HepG2 (cell line): Measurements from ENCODE around the gene PPP2R2B. TPM values are rescaled to one million over a fixed set of nuclear protein-coding genes. Genes with fewer than 3 reads are reported as not detected.

Experiments used
- CCDC6 ChIP-seq: sonication (generic); formaldehyde crosslinking; IDR thresholded peaks from 2 replicates; pipeline ENCODE4 v1.8.1; 2022; ENCODE audit warnings: mild to moderate bottlenecking, missing genetic modification reagents, moderate library complexity
- CERS6 ChIP-seq: sonication (generic); formaldehyde crosslinking; IDR thresholded peaks from 2 replicates; pipeline ENCODE4 v1.5.0; 2020; ENCODE audit warnings: missing genetic modification reagents
- CHD2 ChIP-seq: IDR thresholded peaks from 2 replicates; pipeline ENCODE4 v1.6.1; 2011; ENCODE audit warnings: low read depth, low read length, improper control_type of control experiment
- HDAC6 ChIP-seq: fragments of 200-600 bp; sonication (generic); IDR thresholded peaks from 2 replicates; pipeline ENCODE4 v1.7.0; 2017; ENCODE audit warnings: mild to moderate bottlenecking, antibody characterized with exemption, low read length, low read depth
- MBD4 ChIP-seq: IDR thresholded peaks from 2 replicates; pipeline ENCODE4 v1.6.1; 2012; ENCODE audit warnings: low read length, inconsistent platforms, borderline replicate concordance
- MEIS1 ChIP-seq: sonication (generic); formaldehyde crosslinking; IDR thresholded peaks from 2 replicates; pipeline ENCODE4 v1.9.0; 2021; ENCODE audit warnings: mild to moderate bottlenecking, missing genetic modification reagents, moderate library complexity, borderline replicate concordance
- MLLT10 ChIP-seq: sonication (generic); formaldehyde crosslinking; IDR thresholded peaks from 2 replicates; pipeline ENCODE4 v1.4.0; 2020; ENCODE audit warnings: missing genetic modification reagents
- NFRKB ChIP-seq: fragments of 450-650 bp; IDR thresholded peaks from 2 replicates; pipeline ENCODE4 v1.6.1; 2017
- ONECUT2 ChIP-seq: sonication (generic); formaldehyde crosslinking; IDR thresholded peaks from 2 replicates; pipeline ENCODE4 v1.4.0; 2020; ENCODE audit warnings: missing genetic modification reagents
- PHF5A ChIP-seq: IDR thresholded peaks from one replicate; pipeline ENCODE4 v1.6.1; 2018; ENCODE audit warnings: low read depth, missing genetic modification reagents; ENCODE audit not compliant: unreplicated experiment
- TGIF2 ChIP-seq: IDR thresholded peaks from 2 replicates; pipeline ENCODE4 v1.6.1; 2016; ENCODE audit warnings: control low read depth, missing compliant biosample characterization
- THAP11 ChIP-seq: IDR thresholded peaks from 2 replicates; pipeline ENCODE4 v1.6.1; 2016; ENCODE audit warnings: missing biosample characterization, missing genetic modification reagents
- YY1 ChIP-seq: IDR thresholded peaks from 2 replicates; pipeline ENCODE4 v1.6.1; 2011; ENCODE audit warnings: low read length, low read depth, moderate library complexity, mild to moderate bottlenecking; ENCODE audit not compliant: insufficient read depth, insufficient replicate concordance
- ZBTB34 ChIP-seq: sonication (generic); formaldehyde crosslinking; IDR thresholded peaks from 2 replicates; pipeline ENCODE4 v1.8.0; 2022; ENCODE audit warnings: mild to moderate bottlenecking, missing genetic modification reagents
- ZC3H4 ChIP-seq: sonication (generic); formaldehyde crosslinking; IDR thresholded peaks from 2 replicates; pipeline ENCODE4 v1.4.0; 2020; ENCODE audit warnings: missing genetic modification reagents, borderline replicate concordance
- ZFP41 ChIP-seq: sonication (generic); formaldehyde crosslinking; IDR thresholded peaks from 2 replicates; pipeline ENCODE4 v1.4.0; 2020; ENCODE audit warnings: mild to moderate bottlenecking, missing genetic modification reagents, borderline replicate concordance
- ZMYM4 ChIP-seq: sonication (generic); formaldehyde crosslinking; IDR thresholded peaks from 2 replicates; pipeline ENCODE4 v1.8.1; 2023; ENCODE audit warnings: mild to moderate bottlenecking, missing genetic modification reagents
- ZNF460 ChIP-seq: sonication (generic); formaldehyde crosslinking; IDR thresholded peaks from 2 replicates; pipeline ENCODE4 v1.5.1; 2020; ENCODE audit warnings: missing genetic modification reagents, mild to moderate bottlenecking, borderline replicate concordance
- ZNF570 ChIP-seq: sonication (generic); formaldehyde crosslinking; IDR thresholded peaks from 2 replicates; pipeline ENCODE4 v1.4.0; 2020; ENCODE audit warnings: mild to moderate bottlenecking, missing genetic modification reagents, borderline replicate concordance
- ZNF746 ChIP-seq: sonication (generic); formaldehyde crosslinking; IDR thresholded peaks from 2 replicates; pipeline ENCODE4 v1.8.0; 2022; ENCODE audit warnings: mild to moderate bottlenecking, missing genetic modification reagents
- ZNF768 ChIP-seq: sonication (generic); formaldehyde crosslinking; IDR thresholded peaks from 2 replicates; pipeline ENCODE4 v1.4.0; 2020; ENCODE audit warnings: missing genetic modification reagents
- ZNF800 ChIP-seq: sonication (generic); formaldehyde crosslinking; IDR thresholded peaks from 2 replicates; pipeline ENCODE4 v1.4.0; 2020; ENCODE audit warnings: missing genetic modification reagents
- ZNF839 ChIP-seq: sonication (generic); formaldehyde crosslinking; IDR thresholded peaks from 2 replicates; pipeline ENCODE4 v1.4.0; 2020; ENCODE audit warnings: missing genetic modification reagents, mild to moderate bottlenecking, borderline replicate concordance
- ZNF879 ChIP-seq: sonication (generic); formaldehyde crosslinking; IDR thresholded peaks from 2 replicates; pipeline ENCODE4 v1.8.1; 2023; ENCODE audit warnings: missing genetic modification reagents
- ZSCAN29 ChIP-seq: sonication (generic); formaldehyde crosslinking; conservative IDR thresholded peaks from 2 replicates; pipeline ENCODE4 v1.4.0; 2020; ENCODE audit warnings: mild to moderate bottlenecking, missing genetic modification reagents
- polyA plus RNA-seq, 8 experiments: library from polyadenylated mRNA; depleted of rRNA in 3 of 8; stranded (reverse) in 7 of 8; unstranded in 1 of 8; fragments of >200 nt; fragmentation: Illumina TruSeq in 4 of 8; extraction: Trizol in 4 of 8; gene quantifications; 2 replicates each; pipeline versions ENCODE4 v1.2.1 to v1.2.3, GENCODE V29; 2011 to 2016; ENCODE audit warnings: low read depth in 4 of 8, missing spikeins in 1 of 8, mixed read lengths in 1 of 8; ENCODE audit not compliant: insufficient read depth in 1 of 8
- total RNA-seq, 5 experiments: library from RNA; depleted of rRNA; stranded (reverse); fragments of >200 nt; fragmentation: Illumina TruSeq; extraction: Trizol; gene quantifications; 2 replicates each; pipeline ENCODE4 v1.2.3, GENCODE V29; 2016; ENCODE audit warnings: low read depth in 1 of 5
- TF ChIP-seq, protein P1 (sequence below): IDR thresholded peaks from 2 replicates; pipeline ENCODE4 v1.6.1; 2016; ENCODE audit warnings: low read depth, control low read depth
- TF ChIP-seq, protein P2 (sequence below): sonication (generic); formaldehyde crosslinking; IDR thresholded peaks from 2 replicates; pipeline ENCODE4 v1.4.0; 2020; ENCODE audit warnings: missing genetic modification reagents; ENCODE audit errors: not compliant biosample characterization

PPP2R2B gene
- total and polyA plus RNA-seq, 2 of the 13 experiments (the other 11 are each of a cell fraction or from before 2014, with no cell fraction given) = not detected

GRCh38 chr5:146767534-146767933, 111.0 kb downstream of the PPP2R2B start (continued):
- TF ChIP-seq ZFP41 (CRISPR knock-in tag) (no peak), ZBTB34 (CRISPR knock-in tag) (no peak), ONECUT2 (CRISPR knock-in tag) (peak; percentile 90), ZC3H4 (CRISPR knock-in tag) (no peak), NFRKB (no peak), ZNF746 (CRISPR knock-in tag) (no peak), ZNF768 (no peak), MEIS1 (CRISPR knock-in tag) (no peak), MLLT10 (CRISPR knock-in tag) (no peak), TGIF2 (CRISPR knock-in tag) (no peak), ZSCAN29 (no peak), ZMYM4 (peak; percentile 81), CCDC6 (CRISPR knock-in tag) (no peak), MBD4 (no peak), THAP11 (CRISPR knock-in tag) (no peak), ZNF879 (CRISPR knock-in tag) (no peak), PHF5A (no peak), YY1 (no peak), ZNF570 (no peak), HDAC6 (no peak), CERS6 (no peak), ZNF839 (CRISPR knock-in tag) (no peak), ZNF460 (CRISPR knock-in tag) (no peak), CHD2 (no peak), ZNF800 (CRISPR knock-in tag) (no peak)
- TF ChIP-seq, protein P1, sequence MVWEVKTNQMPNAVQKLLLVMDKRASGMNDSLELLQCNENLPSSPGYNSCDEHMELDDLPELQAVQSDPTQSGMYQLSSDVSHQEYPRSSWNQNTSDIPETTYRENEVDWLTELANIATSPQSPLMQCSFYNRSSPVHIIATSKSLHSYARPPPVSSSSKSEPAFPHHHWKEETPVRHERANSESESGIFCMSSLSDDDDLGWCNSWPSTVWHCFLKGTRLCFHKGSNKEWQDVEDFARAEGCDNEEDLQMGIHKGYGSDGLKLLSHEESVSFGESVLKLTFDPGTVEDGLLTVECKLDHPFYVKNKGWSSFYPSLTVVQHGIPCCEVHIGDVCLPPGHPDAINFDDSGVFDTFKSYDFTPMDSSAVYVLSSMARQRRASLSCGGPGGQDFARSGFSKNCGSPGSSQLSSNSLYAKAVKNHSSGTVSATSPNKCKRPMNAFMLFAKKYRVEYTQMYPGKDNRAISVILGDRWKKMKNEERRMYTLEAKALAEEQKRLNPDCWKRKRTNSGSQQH = no peak
- TF ChIP-seq, protein P2, sequence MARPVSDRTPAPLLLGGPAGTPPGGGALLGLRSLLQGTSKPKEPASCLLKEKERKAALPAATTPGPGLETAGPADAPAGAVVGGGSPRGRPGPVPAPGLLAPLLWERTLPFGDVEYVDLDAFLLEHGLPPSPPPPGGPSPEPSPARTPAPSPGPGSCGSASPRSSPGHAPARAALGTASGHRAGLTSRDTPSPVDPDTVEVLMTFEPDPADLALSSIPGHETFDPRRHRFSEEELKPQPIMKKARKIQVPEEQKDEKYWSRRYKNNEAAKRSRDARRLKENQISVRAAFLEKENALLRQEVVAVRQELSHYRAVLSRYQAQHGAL (CRISPR knock-in tag) = no peak
